Right ventricle myocardium superior (tissue), 1 donor: ENCODE results near the gene ATP10A. TPM values are rescaled to one million over a fixed set of nuclear protein-coding genes. Genes with fewer than 3 reads are reported as not detected.
A peak's percentile ranks its signal among the peaks of the same experiment; 100 is the strongest.

ENCODE experiments used
- ATAC-seq: fragments of 200-7000 bp; cut with Tn5 transposase; one replicate; pipeline ENCODE4 v1.9.1; 2020; ENCODE audit warnings: mild to moderate bottlenecking; ENCODE audit not compliant: poor library complexity
- DNase-seq: peaks from one replicate; pipeline ENCODE4 v3.0.0-alpha.2; 2020
- intact Hi-C: fragments of 100-400 bp; cut with DNase I; formaldehyde crosslinking; loops from one replicate; pipeline ENCODE4 v1.11.2; 2022
- total RNA-seq: library from RNA; stranded (reverse); fragmentation: NEBNext Ultra II Directional; extraction: Animal tissue kit (Norgen Biotek cat#: 25700); gene quantifications from one replicate; pipeline ENCODE4 v1.2.1, GENCODE V29; 2021
- donor health status: DM: no; HTN: yes; CAD: no; lungs with severe emphysema.

ATP10A gene
- total RNA-seq, 1 donor from 2014 or later, result 0.75 TPM

GRCh38 chr15:25705433-25706115 is 157.6 kb downstream of the ATP10A start:
- no peak for DNase-seq
- intact Hi-C loops, result loop anchor here (5.0 kb wide), 1 partner anchor 198 kb away; no protein-coding TSS in a partner anchor
- ATAC-seq, result no peak

DNA sequence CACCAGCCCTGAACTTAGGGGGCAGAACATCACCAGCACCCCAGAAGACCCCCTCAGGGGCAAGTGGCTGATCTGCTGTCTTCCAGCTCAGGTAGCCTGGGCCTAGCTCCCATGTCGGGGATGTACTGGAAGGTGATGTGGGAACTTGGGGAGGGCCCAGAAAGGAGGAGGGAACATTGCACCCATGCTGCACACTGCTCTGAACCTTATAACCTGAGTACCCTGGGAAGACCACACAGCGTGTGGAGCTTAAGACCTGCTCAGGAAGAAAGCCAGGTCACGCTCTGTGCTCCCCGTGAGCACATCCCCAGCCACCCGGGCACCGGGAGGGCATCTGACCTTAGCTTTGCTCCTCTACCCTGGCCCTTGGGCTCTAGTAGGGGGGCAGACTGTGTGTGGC is 159.4 kb downstream of the ATP10A start:
- ATAC-seq (no peak), DNase-seq (no peak)
- intact Hi-C loops, result no loop called here

GRCh38 chr15:25701721-25702465 is 161.2 kb downstream of the ATP10A start:
- intact Hi-C loops, result no loop called here
- ATAC-seq (no peak), DNase-seq (no peak)

- intact Hi-C loops, result no loop called here
- ATAC-seq, result no peak
- DNase-seq, result no peak
Observed at GRCh38 chr15:25700916-25701315, 162.2 kb downstream of the ATP10A start.

- DNase-seq, result no peak
- peak; percentile 77 for ATAC-seq
- intact Hi-C loops, result no loop called here
Observed at GRCh38 chr15:25697586-25697985, 165.5 kb downstream of the ATP10A start.

DNA sequence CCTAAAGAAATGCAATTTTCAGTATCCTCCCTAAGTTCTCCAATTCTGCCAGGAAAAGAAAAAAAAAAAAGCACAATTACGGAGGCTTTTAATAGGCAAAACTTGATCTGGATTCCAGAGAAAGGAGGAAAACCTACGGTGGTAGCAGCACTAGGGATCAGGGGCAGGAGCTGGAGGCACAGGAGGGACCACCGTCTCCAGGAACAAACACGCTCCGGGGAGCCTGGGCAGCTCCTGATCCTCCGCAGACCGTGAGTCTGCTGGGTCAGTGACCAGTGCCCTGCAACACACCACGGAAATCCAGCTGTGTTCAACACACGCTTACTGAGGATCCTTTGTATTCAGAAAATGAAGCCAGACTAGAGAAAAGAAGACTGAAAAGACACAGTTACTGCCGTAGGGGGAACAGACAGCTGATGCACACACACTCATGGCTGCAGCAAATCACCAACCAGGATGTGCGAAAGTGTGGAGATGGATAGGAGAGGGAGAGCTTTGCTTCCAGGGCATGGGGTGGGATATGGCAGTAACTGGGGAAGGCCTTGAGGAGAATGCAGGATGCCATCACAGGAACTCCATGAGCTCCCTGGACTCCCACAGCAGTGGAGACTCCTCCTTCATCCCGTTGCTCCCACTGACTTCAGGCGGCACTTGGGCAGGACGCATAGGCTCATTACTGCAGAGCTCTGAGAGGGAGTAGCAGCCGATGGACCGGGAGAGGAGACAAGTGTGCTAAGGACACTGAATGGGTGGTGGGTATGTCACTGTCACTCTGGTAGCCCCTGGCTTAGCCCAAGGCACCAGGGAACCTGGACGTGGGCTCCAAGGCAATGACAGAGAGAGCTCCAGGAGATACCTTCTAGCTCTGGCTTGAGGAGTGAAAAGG is 167.0 kb downstream of the ATP10A start:
- DNase-seq, result no peak
- intact Hi-C loops, result no loop called here
- ATAC-seq, result no peak

DNA sequence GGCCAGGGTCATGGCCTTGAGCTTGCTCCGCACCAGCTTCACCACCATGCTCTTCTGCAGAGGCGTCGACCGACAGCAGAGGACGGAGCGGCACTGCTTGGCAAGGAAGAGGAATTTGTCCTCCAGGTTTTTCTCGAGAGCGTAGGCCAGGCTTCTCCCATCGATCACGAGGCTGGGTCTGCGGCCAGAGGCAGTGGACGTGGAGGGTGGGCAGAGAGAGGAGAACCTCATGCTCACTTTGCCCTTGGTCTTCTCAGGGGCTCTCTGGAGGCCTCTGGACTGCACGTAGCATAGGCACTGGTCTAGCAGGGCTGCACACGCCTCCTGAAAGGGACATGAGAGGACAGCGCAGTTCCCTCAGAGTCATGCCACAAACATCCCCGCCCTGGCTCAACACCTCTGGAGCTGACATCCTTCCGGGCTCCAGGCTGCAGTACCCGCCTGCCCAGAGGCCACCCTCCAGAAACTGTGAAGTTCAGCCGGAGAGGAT is 168.3 kb downstream of the ATP10A start:
- no peak for ATAC-seq
- no peak for DNase-seq
- intact Hi-C loops, result loop anchor here (5.0 kb wide), 1 partner anchor 188 kb away; no protein-coding TSS in a partner anchor

DNA sequence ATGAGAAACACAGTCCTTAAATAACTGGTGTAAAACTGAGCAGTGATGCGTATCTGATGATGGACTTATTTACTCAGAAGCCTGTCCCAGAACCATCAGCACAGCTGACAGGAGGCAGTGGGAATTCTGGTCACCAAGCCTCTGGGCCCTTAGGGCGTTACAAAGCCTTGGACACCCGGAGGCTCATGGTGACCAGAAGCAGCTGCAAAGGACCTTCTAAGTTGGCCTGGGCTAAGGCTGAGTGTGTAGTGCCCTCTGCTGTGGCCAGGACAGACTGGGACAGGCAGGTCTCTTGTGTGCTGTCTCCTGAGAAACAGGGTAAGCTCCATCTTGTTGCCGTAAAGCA is 168.9 kb downstream of the ATP10A start:
- peak; percentile 34 for ATAC-seq
- intact Hi-C loops, result loop anchor here (5.0 kb wide), 1 partner anchor 187 kb away; no protein-coding TSS in a partner anchor
- no peak for DNase-seq

DNA sequence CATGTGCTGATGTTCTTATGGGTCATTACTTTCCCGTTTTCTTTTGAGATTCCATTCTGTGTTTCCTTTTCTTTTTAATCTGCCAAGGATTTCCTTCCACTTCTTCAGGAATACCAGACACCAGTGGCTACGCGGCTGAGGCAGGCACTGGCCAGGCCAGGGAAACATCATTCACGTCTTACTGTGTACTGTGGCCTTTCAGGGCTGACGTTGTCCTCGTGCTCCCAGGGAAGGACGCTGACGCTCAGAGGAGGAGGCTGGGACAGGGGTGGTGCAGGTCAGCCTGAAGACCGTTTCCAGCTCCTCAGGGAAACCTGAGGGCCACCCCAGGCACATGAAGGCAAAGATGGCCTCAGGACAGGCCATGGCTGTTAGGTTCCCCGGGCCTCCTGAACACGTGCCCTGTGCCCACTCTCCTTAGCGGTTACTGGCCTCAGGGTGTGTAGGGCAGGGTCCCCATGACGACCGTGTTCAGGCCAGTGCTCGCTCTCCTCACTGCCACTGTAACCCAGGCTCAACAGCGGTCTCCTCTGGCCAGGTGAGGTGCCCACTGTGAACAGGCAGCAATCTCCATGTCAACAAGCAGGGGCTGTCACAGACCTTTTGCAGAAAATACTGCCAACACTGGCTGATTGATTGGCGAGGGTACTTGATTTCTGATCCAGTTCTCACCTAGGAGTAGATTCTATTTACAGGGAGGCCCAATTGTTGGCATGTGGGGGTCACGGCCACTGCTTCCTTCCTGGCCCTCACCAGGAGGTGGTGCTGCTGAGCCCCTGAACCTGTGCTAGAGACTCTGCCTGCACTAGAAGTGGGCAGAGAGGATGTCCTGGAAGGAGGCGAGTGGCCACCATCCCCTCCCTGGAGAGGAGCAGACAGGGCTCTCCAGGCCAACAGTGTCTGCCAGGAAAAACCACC is 169.5 kb downstream of the ATP10A start:
- DNase-seq, result peak; percentile 50
- intact Hi-C loops, result loop anchor here (5.0 kb wide), 1 partner anchor 186 kb away; no protein-coding TSS in a partner anchor
- peak; percentile 55 for ATAC-seq

DNA sequence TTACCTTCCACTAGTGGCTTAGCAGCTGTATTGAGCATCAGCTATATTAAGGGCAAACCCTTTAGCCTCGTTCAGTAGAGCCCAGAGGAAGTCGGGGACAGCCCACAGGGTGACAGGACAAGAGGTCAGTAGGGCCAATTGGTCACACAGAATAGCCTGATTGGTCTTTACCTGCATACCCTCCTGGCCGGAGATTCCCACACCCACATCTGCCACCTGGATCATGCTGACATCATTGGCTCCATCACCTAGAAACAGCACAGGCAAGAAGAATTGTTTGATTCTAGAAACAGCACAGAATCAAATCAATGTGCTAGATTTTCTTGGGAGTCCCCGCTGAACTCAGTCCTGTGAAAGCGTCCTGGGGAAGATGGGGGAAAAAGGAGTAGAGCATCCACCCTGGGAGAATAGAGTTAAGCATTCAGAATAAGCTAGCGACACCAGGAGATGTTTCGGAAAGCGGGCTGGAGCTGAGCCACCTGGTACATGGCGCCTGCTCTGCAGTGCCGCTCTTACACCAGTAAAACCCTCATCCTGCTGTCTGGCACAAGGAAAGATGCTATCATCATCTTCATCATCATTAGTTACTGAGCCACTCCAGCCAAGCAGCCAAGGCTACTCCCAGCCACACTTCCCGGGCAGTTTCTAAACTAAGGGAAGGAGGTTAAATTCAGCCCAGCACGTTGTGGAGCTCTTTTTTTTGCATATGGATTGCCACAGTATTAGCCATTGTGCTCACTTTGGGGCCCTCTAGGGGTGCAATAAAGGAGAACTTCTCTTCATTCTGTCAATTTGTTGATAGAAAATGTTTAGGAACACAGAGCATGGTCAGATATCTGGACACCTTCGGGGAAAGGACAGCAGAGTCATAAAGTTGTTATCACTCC is 171.3 kb downstream of the ATP10A start:
- peak; percentile 32 for ATAC-seq

DNA sequence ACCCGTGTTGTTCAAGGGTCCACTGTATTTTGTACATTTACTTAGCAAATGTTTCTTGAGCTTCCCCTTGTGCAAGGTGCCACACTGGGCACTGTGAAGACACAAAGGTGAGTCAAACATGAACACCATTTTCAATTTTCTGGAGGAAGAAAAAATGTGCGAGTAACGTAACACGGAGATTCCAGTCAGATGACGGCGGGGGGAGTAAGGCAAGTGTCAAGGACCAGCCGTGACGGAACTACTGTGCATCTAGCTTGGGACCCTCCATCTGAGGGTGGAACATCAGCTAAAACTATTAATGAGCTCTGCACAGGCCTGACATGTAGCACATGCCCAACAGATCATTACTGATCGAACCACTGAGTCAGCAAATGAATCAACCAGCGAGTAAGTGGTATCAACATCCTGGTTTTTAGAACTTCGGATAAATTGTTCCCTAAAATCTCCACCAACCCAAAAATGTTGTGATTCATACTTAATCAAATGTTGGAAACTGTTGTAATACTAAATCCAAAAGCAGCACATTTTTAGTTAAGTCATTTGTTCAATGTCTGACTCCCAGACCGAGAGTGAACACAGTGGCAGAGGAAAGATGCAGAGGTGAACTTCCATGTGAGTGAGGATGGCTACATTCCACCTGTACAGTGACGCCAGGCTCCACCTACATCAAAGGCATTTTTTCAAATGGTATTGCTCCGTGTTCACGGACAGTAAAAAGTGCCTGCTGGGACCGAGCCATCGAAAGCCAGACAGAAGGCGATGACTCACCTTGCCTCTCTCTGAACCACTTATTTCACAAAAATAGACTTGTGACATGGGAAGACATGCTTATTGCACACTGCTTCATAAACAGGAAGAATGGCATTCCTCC is 172.2 kb downstream of the ATP10A start:
- intact Hi-C loops, result loop anchor here (5.0 kb wide), 1 partner anchor 184 kb away; no protein-coding TSS in a partner anchor
- DNase-seq (no peak), ATAC-seq (no peak)

More for the DNA sequence above, 171.3 kb downstream of the ATP10A start:
- intact Hi-C loops, result loop anchor here (5.0 kb wide), 1 partner anchor 184 kb away; no protein-coding TSS in a partner anchor
- DNase-seq, result no peak

GRCh38 chr15:25689592-25689991 is 173.5 kb downstream of the ATP10A start:
- DNase-seq, result no peak
- intact Hi-C loops, result no loop called here

GRCh38 chr15:25688166-25688565 is 175.0 kb downstream of the ATP10A start:
- intact Hi-C loops, result no loop called here
- ATAC-seq (no peak), DNase-seq (no peak)

More at GRCh38 chr15:25689592-25689991, 173.5 kb downstream of the ATP10A start:
- ATAC-seq, result no peak

- intact Hi-C loops, result no loop called here
- no peak for ATAC-seq
- DNase-seq, result no peak
Observed at GRCh38 chr15:25687689-25688088, 175.4 kb downstream of the ATP10A start.

GRCh38 chr15:25687276-25687675 is 175.9 kb downstream of the ATP10A start:
- intact Hi-C loops, result no loop called here
- DNase-seq, result no peak
- ATAC-seq, result no peak

GRCh38 chr15:25686780-25687179 is 176.3 kb downstream of the ATP10A start:
- intact Hi-C loops, result no loop called here
- DNase-seq (no peak), ATAC-seq (no peak)
